KOPT-K1 (cell line): ENCODE results near the gene CBX8.
"Not testable (repeated sequence)": the region's sequence is repeated elsewhere in the genome, so short reads cannot be mapped to it uniquely, and the experiment has no call there.

Experiments
- H3K27ac ChIP-seq: fragments of 200-600 bp; sonication (generic); 2 replicates; pipeline ENCODE4 v1.5.1; 2016; ENCODE audit warnings: antibody characterized with exemption, mild to moderate bottlenecking, low read depth, low read length; ENCODE audit not compliant: poor library complexity, severe bottlenecking
- H3K36me3 ChIP-seq: fragments of 200-600 bp; sonication (generic); 2 replicates; pipeline ENCODE4 v1.5.1; 2017; ENCODE audit warnings: antibody characterized with exemption, mild to moderate bottlenecking, low read length, moderate library complexity; ENCODE audit not compliant: insufficient read depth
- H3K9me3 ChIP-seq: fragments of 200-600 bp; sonication (generic); 2 replicates; pipeline ENCODE4 v1.5.1; 2017; ENCODE audit warnings: antibody characterized with exemption, low read length, mild to moderate bottlenecking; ENCODE audit not compliant: insufficient read depth, poor library complexity, severe bottlenecking

CBX8 gene

GRCh38 chr17:79776376-79777119, 20.3 kb downstream of the CBX8 start:
- H3K9me3 ChIP-seq, result no peaks in the 10 kb centered on the region
- H3K27ac ChIP-seq, result no peak overlapping the region
- peaks cover 21% of the 10 kb centered on the region; the same call in 1 of the 2 replicates for H3K36me3 ChIP-seq

GRCh38 chr17:79775632-79776031, 21.2 kb downstream of the CBX8 start:
- H3K27ac ChIP-seq, result no peak overlapping the region
- H3K36me3 ChIP-seq, result peaks cover 12% of the 10 kb centered on the region; the same call in 1 of the 2 replicates
- H3K9me3 ChIP-seq, result no peaks in the 10 kb centered on the region

- Histone ChIP-seq H3K9me3 (no peaks in the 10 kb centered on the region), H3K27ac (no peak overlapping the region)
Measured at GRCh38 chr17:79774561-79774975, 22.3 kb downstream of the CBX8 start.

GRCh38 chr17:79772726-79773125, 24.2 kb downstream of the CBX8 start:
- H3K27ac ChIP-seq, H3K36me3 ChIP-seq, H3K9me3 ChIP-seq: not testable (repeated sequence)

More at GRCh38 chr17:79774561-79774975, 22.3 kb downstream of the CBX8 start:
- H3K36me3 ChIP-seq, result peaks cover 2% of the 10 kb centered on the region; the same call in 1 of the 2 replicates

GRCh38 chr17:79771276-79771675, 25.6 kb downstream of the CBX8 start:
- no peaks in the 10 kb centered on the region for H3K36me3 ChIP-seq
- no peaks in the 10 kb centered on the region for H3K9me3 ChIP-seq
- H3K27ac ChIP-seq, result no peak overlapping the region

- Histone ChIP-seq H3K9me3 (no peaks in the 10 kb centered on the region), H3K27ac (no peak overlapping the region), H3K36me3 (no peaks in the 10 kb centered on the region)
Measured at GRCh38 chr17:79769570-79770506, 27.0 kb downstream of the CBX8 start.

GRCh38 chr17:79765708-79766107, 31.2 kb downstream of the CBX8 start:
- no peak overlapping the region for H3K27ac ChIP-seq
- no peaks in the 10 kb centered on the region for H3K36me3 ChIP-seq
- no peaks in the 10 kb centered on the region for H3K9me3 ChIP-seq

GRCh38 chr17:79761894-79762589, 34.8 kb downstream of the CBX8 start:
- no peaks in the 10 kb centered on the region for H3K9me3 ChIP-seq
- H3K27ac ChIP-seq, result no peak overlapping the region

GRCh38 chr17:79760197-79760906, 36.5 kb downstream of the CBX8 start:
- Histone ChIP-seq H3K36me3 (no peaks in the 10 kb centered on the region), H3K9me3 (no peaks in the 10 kb centered on the region), H3K27ac (no peak overlapping the region)

More at GRCh38 chr17:79761894-79762589, 34.8 kb downstream of the CBX8 start:
- H3K36me3 ChIP-seq, result no peaks in the 10 kb centered on the region

- H3K36me3 ChIP-seq, result no peaks in the 10 kb centered on the region
- H3K27ac ChIP-seq, result no peak overlapping the region
- no peaks in the 10 kb centered on the region for H3K9me3 ChIP-seq
Measured at GRCh38 chr17:79758271-79758670, 38.6 kb downstream of the CBX8 start.

GRCh38 chr17:79757140-79757745, 39.6 kb downstream of the CBX8 start:
- H3K36me3 ChIP-seq, result no peaks in the 10 kb centered on the region
- no peaks in the 10 kb centered on the region for H3K9me3 ChIP-seq
- no peak overlapping the region for H3K27ac ChIP-seq

GRCh38 chr17:79755591-79755990, 41.3 kb downstream of the CBX8 start:
- no peak overlapping the region for H3K27ac ChIP-seq
- H3K9me3 ChIP-seq, result no peaks in the 10 kb centered on the region
- H3K36me3 ChIP-seq, result no peaks in the 10 kb centered on the region

- not testable (repeated sequence) for H3K27ac ChIP-seq, H3K36me3 ChIP-seq, H3K9me3 ChIP-seq
Measured at GRCh38 chr17:79754903-79755302, 42.0 kb downstream of the CBX8 start.

GRCh38 chr17:79754370-79754769, 42.5 kb downstream of the CBX8 start:
- Histone ChIP-seq H3K27ac (no peak overlapping the region), H3K9me3 (no peaks in the 10 kb centered on the region), H3K36me3 (no peaks in the 10 kb centered on the region)
